ENCODE data around the gene CASP1.
A peak's percentile ranks its signal among the peaks of the same experiment; 100 is the strongest.

DNA sequence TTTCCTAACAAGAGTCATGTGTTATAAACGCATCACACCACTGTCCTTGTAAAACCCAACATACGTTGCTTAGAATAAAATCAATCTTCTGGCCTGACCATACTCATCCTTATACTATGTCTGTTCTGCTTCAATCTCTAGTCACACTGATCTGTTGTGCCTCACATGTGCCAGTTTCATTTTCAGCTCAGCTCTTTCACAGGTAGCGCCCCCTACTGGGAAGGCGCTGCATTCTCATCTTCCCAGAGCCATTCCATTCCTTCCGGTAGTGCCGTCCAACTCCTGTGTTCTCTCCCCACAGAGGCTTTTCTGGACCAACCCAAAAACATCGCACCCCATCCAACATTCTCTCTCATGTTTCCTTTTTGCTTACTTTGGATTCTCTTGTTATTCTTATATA, 34.1 kb downstream of the CASP1 start:
- TF ChIP-seq, protein P1, sequence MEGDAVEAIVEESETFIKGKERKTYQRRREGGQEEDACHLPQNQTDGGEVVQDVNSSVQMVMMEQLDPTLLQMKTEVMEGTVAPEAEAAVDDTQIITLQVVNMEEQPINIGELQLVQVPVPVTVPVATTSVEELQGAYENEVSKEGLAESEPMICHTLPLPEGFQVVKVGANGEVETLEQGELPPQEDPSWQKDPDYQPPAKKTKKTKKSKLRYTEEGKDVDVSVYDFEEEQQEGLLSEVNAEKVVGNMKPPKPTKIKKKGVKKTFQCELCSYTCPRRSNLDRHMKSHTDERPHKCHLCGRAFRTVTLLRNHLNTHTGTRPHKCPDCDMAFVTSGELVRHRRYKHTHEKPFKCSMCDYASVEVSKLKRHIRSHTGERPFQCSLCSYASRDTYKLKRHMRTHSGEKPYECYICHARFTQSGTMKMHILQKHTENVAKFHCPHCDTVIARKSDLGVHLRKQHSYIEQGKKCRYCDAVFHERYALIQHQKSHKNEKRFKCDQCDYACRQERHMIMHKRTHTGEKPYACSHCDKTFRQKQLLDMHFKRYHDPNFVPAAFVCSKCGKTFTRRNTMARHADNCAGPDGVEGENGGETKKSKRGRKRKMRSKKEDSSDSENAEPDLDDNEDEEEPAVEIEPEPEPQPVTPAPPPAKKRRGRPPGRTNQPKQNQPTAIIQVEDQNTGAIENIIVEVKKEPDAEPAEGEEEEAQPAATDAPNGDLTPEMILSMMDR (IDR thresholded peaks at IDR 0.05 in 2 of 3, conservative IDR thresholded peaks at IDR 0.05 in 1 of 3; ENCODE audit: control insufficient read depth in 2 of 3, extremely low read depth in 1 of 3, insufficient read depth in 1 of 3, low read depth in 3 of 3, low read length in 3 of 3): peak; percentile 73 to 92 (median 91)
- TF ChIP-seq EZH2 (IDR thresholded peaks at IDR 0.05; ENCODE audit: borderline replicate concordance, control insufficient read depth, low read depth, low read length) (no peak), CBFB (IDR thresholded peaks at IDR 0.05; ENCODE audit: low read depth) (no peak), POLR2AphosphoS5 (IDR thresholded peaks at IDR 0.05; ENCODE audit: low read length) (no peak)
